ENCODE results near the gene RNF126. TPM values are rescaled to one million over a fixed set of nuclear protein-coding genes. Genes with fewer than 3 reads are reported as not detected.

RNF126 gene
- total and polyA plus RNA-seq, 2 of the 4 experiments (the other 2 are of a cell fraction), result 7.0 to 27.4 TPM

DNA sequence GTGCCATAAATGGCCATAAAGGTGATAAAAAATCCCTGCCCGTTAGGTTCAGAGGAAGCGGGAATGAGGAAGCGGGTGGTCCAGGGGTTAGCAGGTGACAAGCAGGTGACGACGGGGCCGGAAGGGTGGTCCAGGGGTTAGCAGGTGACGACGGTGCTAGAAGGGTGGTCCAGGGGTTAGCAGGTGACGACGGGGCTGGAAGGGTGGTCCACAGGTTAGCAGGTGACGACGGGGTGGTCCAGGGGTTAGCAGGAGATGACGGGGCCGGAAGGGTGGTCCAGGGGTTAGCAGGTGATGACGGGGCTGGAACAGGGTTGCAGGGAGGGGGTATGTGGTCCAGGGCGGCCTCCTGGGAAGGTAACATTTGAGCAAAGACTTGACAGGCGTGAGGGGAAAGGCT, 26.0 kb upstream of the RNF126 start:
- H3K4ac ChIP-seq (ENCODE audit: low read depth, low read length), result no peak overlapping the region
- in situ Hi-C loops (cut with MboI; ENCODE audit: low sequenced_read_pairs) (no loop called here), intact Hi-C loops (cut with micrococcal nuclease) (no loop called here), dilution Hi-C loops (cut with HindIII; ENCODE audit: low sequenced_read_pairs, unreplicated experiment) (no loop called here)
- no peak overlapping the region for H2BK15ac ChIP-seq (ENCODE audit: low read depth, low read length)
- no peaks in the 10 kb centered on the region for H3K36me3 ChIP-seq (ENCODE audit: control insufficient read depth, insufficient read depth, low read length)
- H4K5ac ChIP-seq (ENCODE audit: low read depth, low read length), result no peak overlapping the region
- H3K4me2 ChIP-seq (ENCODE audit: low read depth, low read length), result no peak overlapping the region
- peaks cover 3% of the 10 kb centered on the region; the same call in 1 of the 2 replicates for H3K4me1 ChIP-seq (ENCODE audit: control insufficient read depth, insufficient read depth, low read length)
- 75% methylated on average over 8 of the region's 17 CpGs; no CpG with 5 or more reads in 1 of the 2 experiments for WGBS, 2 experiments (ENCODE audit: extremely low coverage in 2 of 2, insufficient read length in 1 of 2)
- no peak overlapping the region for H2AFZ ChIP-seq (replicated peaks; ENCODE audit: low read length, poor library complexity)
- no peak overlapping the region for H3K9ac ChIP-seq (ENCODE audit: low read depth, low read length)
- no peaks in the 10 kb centered on the region for H4K20me1 ChIP-seq (ENCODE audit: insufficient read depth, low read length)
- no peak overlapping the region for H2BK120ac ChIP-seq (ENCODE audit: low read depth, low read length)
- no peaks in the 10 kb centered on the region for H3K27me3 ChIP-seq (ENCODE audit: control insufficient read depth, insufficient read depth, low read length)
- no peak overlapping the region for H3K14ac ChIP-seq (replicated peaks; ENCODE audit: low read depth, low read length)
- H2BK5ac ChIP-seq (ENCODE audit: low read depth, low read length, poor library complexity, severe bottlenecking), result no peak overlapping the region
- no peak overlapping the region for H3K27ac ChIP-seq (ENCODE audit: insufficient read depth, low read length)
- no peak overlapping the region for H2BK20ac ChIP-seq (ENCODE audit: low read depth, low read length)
- BruUV-seq (replicated peaks), result no TSS peak
- no peak overlapping the region for H2AK5ac ChIP-seq (ENCODE audit: low read depth, low read length)
- no peaks in the 10 kb centered on the region for H3K9me1 ChIP-seq (ENCODE audit: insufficient read depth, low read length)
- no peak overlapping the region for H4K91ac ChIP-seq (ENCODE audit: insufficient read depth, low read depth, low read length)
- no peak overlapping the region for H4K8ac ChIP-seq (ENCODE audit: low read depth in 2 of 2, low read length in 2 of 2)
- no peaks in the 10 kb centered on the region for H3K79me1 ChIP-seq (ENCODE audit: low read depth in 1 of 2, low read length in 2 of 2)
- H3K56ac ChIP-seq (ENCODE audit: extremely low read depth, insufficient read depth, low read length), result no peak overlapping the region
- no peak overlapping the region for H3K18ac ChIP-seq (ENCODE audit: low read depth, low read length)
- CTCF ChIA-PET, result no interaction called here
- no peak for TF ChIP-seq CEBPB (IDR thresholded peaks at IDR 0.05; ENCODE audit: low read depth, low read length)
- TF ChIP-seq NFE2L2 (IDR thresholded peaks at IDR 0.05; ENCODE audit: low read depth, low read length), result no peak
- no peak for TF ChIP-seq SMC3 (IDR thresholded peaks at IDR 0.05; ENCODE audit: low read depth, low read length)
- TF ChIP-seq BHLHE40 (IDR thresholded peaks at IDR 0.05; ENCODE audit: low read depth, low read length), result no peak
- no peak for TF ChIP-seq MAFK (IDR thresholded peaks at IDR 0.05; ENCODE audit: low read depth, low read length)
- TF ChIP-seq RFX5 (IDR thresholded peaks at IDR 0.05; ENCODE audit: low read depth, low read length), result no peak
- TF ChIP-seq ELK1 (IDR thresholded peaks at IDR 0.05; ENCODE audit: borderline replicate concordance, low read depth, low read length), result no peak
- TF ChIP-seq, protein P1, sequence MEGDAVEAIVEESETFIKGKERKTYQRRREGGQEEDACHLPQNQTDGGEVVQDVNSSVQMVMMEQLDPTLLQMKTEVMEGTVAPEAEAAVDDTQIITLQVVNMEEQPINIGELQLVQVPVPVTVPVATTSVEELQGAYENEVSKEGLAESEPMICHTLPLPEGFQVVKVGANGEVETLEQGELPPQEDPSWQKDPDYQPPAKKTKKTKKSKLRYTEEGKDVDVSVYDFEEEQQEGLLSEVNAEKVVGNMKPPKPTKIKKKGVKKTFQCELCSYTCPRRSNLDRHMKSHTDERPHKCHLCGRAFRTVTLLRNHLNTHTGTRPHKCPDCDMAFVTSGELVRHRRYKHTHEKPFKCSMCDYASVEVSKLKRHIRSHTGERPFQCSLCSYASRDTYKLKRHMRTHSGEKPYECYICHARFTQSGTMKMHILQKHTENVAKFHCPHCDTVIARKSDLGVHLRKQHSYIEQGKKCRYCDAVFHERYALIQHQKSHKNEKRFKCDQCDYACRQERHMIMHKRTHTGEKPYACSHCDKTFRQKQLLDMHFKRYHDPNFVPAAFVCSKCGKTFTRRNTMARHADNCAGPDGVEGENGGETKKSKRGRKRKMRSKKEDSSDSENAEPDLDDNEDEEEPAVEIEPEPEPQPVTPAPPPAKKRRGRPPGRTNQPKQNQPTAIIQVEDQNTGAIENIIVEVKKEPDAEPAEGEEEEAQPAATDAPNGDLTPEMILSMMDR (conservative IDR thresholded peaks at IDR 0.05; ENCODE audit: low read depth, low read length), result no peak
- no peak overlapping the region for H3K23ac ChIP-seq (ENCODE audit: low read depth, low read length)
- H3K4me3 ChIP-seq (ENCODE audit: insufficient read depth, low read depth, low read length), result no peak overlapping the region
- no peaks in the 10 kb centered on the region for H3K9me3 ChIP-seq (ENCODE audit: control insufficient read depth, insufficient read depth, low read length)
- no peak for ATAC-seq (ENCODE audit: low read depth)
- POLR2A ChIA-PET (ENCODE audit: unreplicated experiment), result no interaction called here
- no peak overlapping the region for H2AK9ac ChIP-seq (replicated peaks; ENCODE audit: low read depth, low read length, poor library complexity)
- DNase-seq, result no peak
